GM12878 (cell line): Measurements from ENCODE around the gene EPS8L1. TPM values are rescaled to one million over a fixed set of nuclear protein-coding genes. Genes with fewer than 3 reads are reported as not detected.

ENCODE experiments used
- ATAC-seq: fragments of 200-7000 bp; cut with Tn5 transposase; 3 replicates; pipeline ENCODE4 v1.9.1; 2020; ENCODE audit warnings: mild to moderate bottlenecking, moderate library complexity
- BruUV-seq: library from RNA; stranded (reverse); fragments of 400-500 nt; replicated peaks from 2 replicates; lab custom pipeline; 2021; lab: Mats Ljungman, UMichigan
- CTCF ChIA-PET: fragments of 300-600 bp; sonication (Branson Sonifier 250); formaldehyde crosslinking; extraction: SDS; loops from one replicate; lab custom pipeline; 2021; ENCODE audit warnings: inconsistent platforms; lab: Yijun Ruan, JAX
- POLR2A ChIA-PET: fragments of 350-600 bp; formaldehyde crosslinking; extraction: SDS; loops from one replicate; lab custom pipeline; 2021; ENCODE audit warnings: inconsistent platforms; lab: Charles Lee
- RAD21 ChIA-PET: fragments of 300-600 bp; sonication (Branson Sonifier 250); formaldehyde crosslinking; loops from one replicate; lab custom pipeline; 2023; ENCODE audit warnings: antibody characterized with exemption; ENCODE audit not compliant: unreplicated experiment; lab: Charles Lee
- SMC1A ChIA-PET: fragments of 300-600 bp; sonication (Branson Sonifier 250); formaldehyde crosslinking; loops from one replicate; lab custom pipeline; 2023; ENCODE audit not compliant: unreplicated experiment, uncharacterized antibody; lab: Charles Lee
- DNase-seq: peaks from one replicate; pipeline ENCODE4 v3.0.0-alpha.2; 2011; ENCODE audit warnings: low read depth, low spot score
- FAIRE-seq: peaks from 3 replicates; lab custom pipeline; 2011; peaks lifted over from hg19 to GRCh38; lab: Jason Lieb, UNC
- H2AFZ ChIP-seq: 2 replicates; pipeline ENCODE4 v1.6.0; 2011; ENCODE audit warnings: low read depth, low read length, control low read depth; ENCODE audit not compliant: control insufficient read depth
- H3K27ac ChIP-seq: 2 replicates; pipeline ENCODE4 v1.5.1; 2011; ENCODE audit warnings: control low read depth; ENCODE audit not compliant: control insufficient read depth, insufficient read depth
- H3K27me3 ChIP-seq, 2 experiments: replicated peaks in 1 of 2; 2 replicates each; pipeline versions ENCODE4 v1.6.0 to v1.6.1; 2011; ENCODE audit warnings: low read length in 1 of 2; ENCODE audit not compliant: control insufficient read depth in 2 of 2, insufficient read depth in 2 of 2
- H3K36me3 ChIP-seq, 2 experiments: 2 replicates each; pipeline ENCODE4 v1.5.1; 2011; ENCODE audit warnings: low read length in 1 of 2; ENCODE audit not compliant: control insufficient read depth in 2 of 2, insufficient read depth in 2 of 2
- H3K4me1 ChIP-seq: 2 replicates; pipeline ENCODE4 v1.6.1; 2011; ENCODE audit warnings: mild to moderate bottlenecking, low read length, moderate library complexity, mixed read lengths; ENCODE audit not compliant: control insufficient read depth, insufficient read depth
- H3K4me2 ChIP-seq: 2 replicates; pipeline ENCODE4 v1.6.0; 2011; ENCODE audit warnings: control low read depth; ENCODE audit not compliant: control insufficient read depth, insufficient read depth
- H3K4me3 ChIP-seq: fragments of 200-600 bp; sonication (generic); 2 replicates; pipeline ENCODE4 v1.5.1; 2016
- H3K79me2 ChIP-seq: 2 replicates; pipeline ENCODE4 v1.6.0; 2011; ENCODE audit warnings: low read length; ENCODE audit not compliant: control insufficient read depth, insufficient read depth
- H3K9ac ChIP-seq: 2 replicates; pipeline ENCODE4 v1.8.0; 2011; ENCODE audit warnings: low read length, control low read depth, mixed read lengths; ENCODE audit not compliant: control insufficient read depth, insufficient read depth
- H3K9me3 ChIP-seq: replicated peaks from 3 replicates; pipeline ENCODE4 v1.5.1; 2011; ENCODE audit warnings: mild to moderate bottlenecking, low read length; ENCODE audit not compliant: control insufficient read depth, insufficient read depth
- H4K20me1 ChIP-seq: 2 replicates; pipeline ENCODE4 v1.6.0; 2011; ENCODE audit not compliant: control insufficient read depth, insufficient read depth
- CBX5 ChIP-seq: sonication (generic); IDR thresholded peaks from 2 replicates; pipeline ENCODE4 v1.6.1; 2016; ENCODE audit warnings: low read depth, moderate library complexity, mild to moderate bottlenecking, inconsistent platforms
- CEBPZ ChIP-seq: fragments of 150-350 bp; IDR thresholded peaks from 2 replicates; pipeline ENCODE4 v1.6.1; 2016; ENCODE audit warnings: low read depth, low read length
- MEF2B ChIP-seq: fragments of 450-650 bp; IDR thresholded peaks from 2 replicates; pipeline ENCODE4 v1.6.1; 2018; ENCODE audit warnings: mild to moderate bottlenecking, moderate library complexity; ENCODE audit not compliant: partially characterized antibody, poor library complexity, severe bottlenecking
- WGBS: methylation state at CpG from one replicate; pipeline ENCODE4 v1.1.6; 2016; ENCODE audit warnings: low lambda C conversion rate; ENCODE audit not compliant: insufficient replicate concordance, insufficient coverage; ENCODE audit errors: missing lambda C conversion rate; 5-methylcytosine and 5-hydroxymethylcytosine counted together
- in situ Hi-C: fragments of 300-500 bp; cut with MboI; formaldehyde crosslinking; loops from 9 replicates; pipeline ENCODE4 v1.14.3; 2018; ENCODE audit warnings: mixed read lengths
- intact Hi-C: fragments of 100-400 bp; cut with micrococcal nuclease; formaldehyde crosslinking; loops from one replicate; pipeline ENCODE4 v1.14.2; 2022; ENCODE audit not compliant: unreplicated experiment
- polyA plus RNA-seq, 11 experiments: library from polyadenylated mRNA; depleted of rRNA in 4 of 11; unstranded in 6 of 11; stranded (reverse) in 5 of 11; fragments of >200 nt; fragmentation: Nextera tagmentation in 4 of 11; fragmentation: Illumina TruSeq in 1 of 11; extraction: Ambion mirVana in 4 of 11; extraction: Trizol in 1 of 11; gene quantifications; 1 replicate in 1 of 11; 2 replicates in 10 of 11; pipeline versions ENCODE4 v1.2.1 to v1.2.3, GENCODE V29; 2011 to 2016; ENCODE audit warnings: inconsistent platforms in 2 of 11, missing spikeins in 2 of 11, low read depth in 1 of 11
- total RNA-seq, 4 experiments: library from RNA; depleted of rRNA in 3 of 4; stranded (reverse); fragments of >200 nt in 3 of 4; fragmentation: Illumina TruSeq in 1 of 4; extraction: Trizol in 1 of 4; gene quantifications; 2 replicates each; pipeline versions ENCODE4 v1.2.1 to v1.2.3, GENCODE V29; 2013 to 2021

The EPS8L1 gene
- total and polyA plus RNA-seq, 10 of the 15 experiments (the other 5 are each of a cell fraction or from before 2014, with no cell fraction given) = 0.68 to 2.2 (median 0.96) TPM; not detected in 2

DNA sequence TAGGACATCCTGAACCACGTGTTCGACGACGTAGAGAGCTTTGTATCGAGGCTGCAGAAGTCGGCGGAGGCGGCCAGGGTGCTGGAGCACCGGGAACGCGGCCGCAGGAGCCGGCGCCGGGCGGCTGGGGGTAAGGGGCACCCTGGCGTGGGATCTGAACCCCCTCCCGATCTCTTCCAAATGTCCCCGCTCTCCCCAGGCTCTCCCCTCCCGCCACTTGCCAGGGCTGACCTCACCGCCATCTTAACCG lies 6.0 kb downstream of the EPS8L1 start:
- no TSS peak for BruUV-seq
- no peak for TF ChIP-seq CBX5
- TF ChIP-seq MEF2B = no peak
- TF ChIP-seq CEBPZ = no peak
- no peaks in the 10 kb centered on the region; the same call in 2 of the 3 replicates for H3K9me3 ChIP-seq
- SMC1A ChIA-PET = no interaction called here
- RAD21 ChIA-PET = no interaction called here
- peaks cover 7% of the 10 kb centered on the region; the same call in 1 of the 2 replicates for H3K4me1 ChIP-seq
- no peaks in the 10 kb centered on the region for H4K20me1 ChIP-seq
- 36% methylated on average over 22 of the region's 22 CpGs for WGBS
- no peak overlapping the region for H3K27ac ChIP-seq
- H3K27me3 ChIP-seq = no peaks in the 10 kb centered on the region; a peak in 2 of 4 replicates
- POLR2A ChIA-PET = no interaction called here
- no peak overlapping the region for H2AFZ ChIP-seq
- in situ Hi-C loops (no loop called here), intact Hi-C loops (no loop called here)
- no peak for ATAC-seq
- peak overlapping the region; percentile 97; the same call in 1 of the 2 replicates for H3K4me2 ChIP-seq
- CTCF ChIA-PET = no interaction called here
- no peak for FAIRE-seq
- no peak overlapping the region for H3K4me3 ChIP-seq
- DNase-seq = no peak
- no peaks in the 10 kb centered on the region for H3K79me2 ChIP-seq
- no peak overlapping the region for H3K9ac ChIP-seq
- H3K36me3 ChIP-seq = no peaks in the 10 kb centered on the region
